Parathyroid adenoma (tissue), 2 donors: ENCODE results near the gene PCDH10.

Source experiments
- H2AFZ ChIP-seq: fragments of 300-600 bp; sonication (generic); one replicate; pipeline ENCODE4 v1.7.0; 2017; ENCODE audit warnings: antibody characterized with exemption, mild to moderate bottlenecking
- H3K27ac ChIP-seq: fragments of 300-600 bp; sonication (generic); one replicate; pipeline ENCODE4 v1.7.0; 2017
- H3K27me3 ChIP-seq: fragments of 300-600 bp; sonication (generic); one replicate; pipeline ENCODE4 v1.7.0; 2017; ENCODE audit warnings: low read length; ENCODE audit not compliant: control insufficient read depth, insufficient read depth
- H3K36me3 ChIP-seq: fragments of 300-600 bp; sonication (generic); one replicate; pipeline ENCODE4 v1.7.0; 2017; ENCODE audit warnings: low read length; ENCODE audit not compliant: control insufficient read depth, insufficient read depth
- H3K4me1 ChIP-seq: fragments of 300-600 bp; sonication (generic); one replicate; pipeline ENCODE4 v1.7.0; 2017; ENCODE audit warnings: control low read depth
- H3K4me2 ChIP-seq: fragments of 300-600 bp; sonication (generic); one replicate; pipeline ENCODE4 v1.7.0; 2017; ENCODE audit warnings: low read length
- H3K4me3 ChIP-seq: fragments of 300-600 bp; sonication (generic); one replicate; pipeline ENCODE4 v1.7.0; 2017; ENCODE audit warnings: low read depth, low read length
- H3K79me2 ChIP-seq: fragments of 300-600 bp; sonication (generic); one replicate; pipeline ENCODE4 v1.7.0; 2017; ENCODE audit warnings: control low read depth
- H3K9ac ChIP-seq: fragments of 300-600 bp; sonication (generic); one replicate; pipeline ENCODE4 v1.7.0; 2017; ENCODE audit warnings: mild to moderate bottlenecking
- H3K9me3 ChIP-seq: fragments of 300-600 bp; sonication (generic); one replicate; pipeline ENCODE4 v1.7.0; 2017; ENCODE audit warnings: low read length; ENCODE audit not compliant: control insufficient read depth
- TF ChIP-seq, protein P1 (sequence below): fragments of 300-600 bp; sonication (generic); IDR thresholded peaks from one replicate; pipeline ENCODE4 v1.7.0; 2017; ENCODE audit warnings: antibody characterized with exemption, mild to moderate bottlenecking
- donor health status: primary hyperparathyroidism.

The PCDH10 gene

DNA sequence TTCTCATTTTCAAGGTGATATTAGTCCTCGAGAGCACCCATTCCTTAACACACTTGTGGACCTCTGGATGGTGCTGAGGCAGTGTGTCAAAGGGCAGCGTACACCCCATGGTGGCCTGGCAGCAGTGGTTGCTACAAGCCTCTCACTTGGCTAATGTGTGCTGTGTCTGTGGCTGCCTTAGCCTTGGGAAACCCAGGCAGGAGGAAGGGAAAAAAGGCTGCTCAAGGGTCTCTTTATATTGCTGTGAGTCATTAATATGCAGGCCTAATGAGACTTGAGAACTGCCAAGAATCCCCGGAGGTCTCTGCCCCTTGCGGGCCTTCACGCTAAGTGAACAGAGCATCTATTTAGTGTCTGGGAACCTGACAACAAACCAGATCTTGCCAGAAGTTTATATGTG, 7.0 kb downstream of the PCDH10 start:
- Histone ChIP-seq H3K79me2 (no peaks in the 10 kb centered on the region), H2AFZ (no peak overlapping the region), H3K9ac (no peak overlapping the region), H3K27me3 (peaks cover 4% of the 10 kb centered on the region), H3K27ac (no peak overlapping the region), H3K4me1 (no peaks in the 10 kb centered on the region), H3K4me2 (no peak overlapping the region), H3K4me3 (no peak overlapping the region), H3K36me3 (no peaks in the 10 kb centered on the region), H3K9me3 (no peaks in the 10 kb centered on the region)
- TF ChIP-seq, protein P1, sequence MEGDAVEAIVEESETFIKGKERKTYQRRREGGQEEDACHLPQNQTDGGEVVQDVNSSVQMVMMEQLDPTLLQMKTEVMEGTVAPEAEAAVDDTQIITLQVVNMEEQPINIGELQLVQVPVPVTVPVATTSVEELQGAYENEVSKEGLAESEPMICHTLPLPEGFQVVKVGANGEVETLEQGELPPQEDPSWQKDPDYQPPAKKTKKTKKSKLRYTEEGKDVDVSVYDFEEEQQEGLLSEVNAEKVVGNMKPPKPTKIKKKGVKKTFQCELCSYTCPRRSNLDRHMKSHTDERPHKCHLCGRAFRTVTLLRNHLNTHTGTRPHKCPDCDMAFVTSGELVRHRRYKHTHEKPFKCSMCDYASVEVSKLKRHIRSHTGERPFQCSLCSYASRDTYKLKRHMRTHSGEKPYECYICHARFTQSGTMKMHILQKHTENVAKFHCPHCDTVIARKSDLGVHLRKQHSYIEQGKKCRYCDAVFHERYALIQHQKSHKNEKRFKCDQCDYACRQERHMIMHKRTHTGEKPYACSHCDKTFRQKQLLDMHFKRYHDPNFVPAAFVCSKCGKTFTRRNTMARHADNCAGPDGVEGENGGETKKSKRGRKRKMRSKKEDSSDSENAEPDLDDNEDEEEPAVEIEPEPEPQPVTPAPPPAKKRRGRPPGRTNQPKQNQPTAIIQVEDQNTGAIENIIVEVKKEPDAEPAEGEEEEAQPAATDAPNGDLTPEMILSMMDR = no peak

DNA sequence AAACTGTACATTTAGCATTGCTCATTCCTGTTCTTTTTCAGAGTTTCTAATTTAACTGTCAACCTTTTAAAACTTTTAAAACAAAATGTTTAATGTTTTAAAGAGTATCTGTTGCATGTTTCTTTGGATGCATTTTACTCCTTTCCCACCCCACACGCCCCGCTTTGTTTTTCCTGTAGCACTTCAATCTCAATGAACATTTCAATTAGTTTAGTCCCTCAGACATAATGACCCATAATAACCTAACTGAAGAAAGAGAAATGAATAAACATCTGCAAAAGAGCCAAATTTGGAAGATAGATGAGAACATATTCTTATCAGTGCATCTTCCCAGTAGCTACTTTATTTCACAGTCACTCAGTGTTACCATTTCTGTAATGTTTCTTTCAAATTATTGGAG, 7.5 kb downstream of the PCDH10 start:
- no peaks in the 10 kb centered on the region for H3K9me3 ChIP-seq

DNA sequence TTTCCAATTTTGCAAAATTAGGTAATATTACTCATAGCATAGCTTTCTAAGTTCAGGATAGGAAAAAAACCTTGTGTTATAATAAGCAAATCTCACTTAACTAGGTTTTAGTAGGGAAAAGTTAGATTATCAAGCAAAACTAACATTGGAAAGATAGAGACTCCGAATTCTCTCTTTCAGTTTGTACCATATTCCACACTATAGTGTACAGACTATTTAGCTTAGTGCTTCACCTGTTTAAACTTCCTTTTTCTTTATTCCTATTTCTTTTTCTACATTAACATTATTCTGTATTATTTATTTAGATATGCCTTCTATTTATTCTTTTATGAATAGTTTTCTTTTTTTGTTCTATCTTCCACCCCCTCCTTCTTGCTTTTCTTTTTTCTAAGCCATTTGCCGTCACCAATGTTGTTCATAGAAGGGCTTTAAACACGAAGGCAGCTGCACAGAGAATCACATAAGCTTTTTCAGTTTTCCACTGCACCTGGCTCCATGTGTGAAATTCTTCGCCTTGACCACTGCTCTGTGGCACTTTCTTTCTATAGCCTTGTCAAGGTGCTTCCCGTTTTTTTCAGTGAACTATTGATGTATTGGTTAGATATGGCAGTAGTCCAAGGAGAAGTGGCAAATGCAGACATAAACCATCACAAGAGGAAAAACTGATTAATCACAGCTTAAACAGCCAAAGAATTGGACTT, 8.5 kb downstream of the PCDH10 start:
- Histone ChIP-seq H2AFZ (no peak overlapping the region), H3K4me1 (no peaks in the 10 kb centered on the region), H3K4me3 (no peak overlapping the region), H3K4me2 (no peak overlapping the region), H3K27me3 (no peaks in the 10 kb centered on the region), H3K79me2 (no peaks in the 10 kb centered on the region), H3K9ac (no peak overlapping the region), H3K9me3 (no peaks in the 10 kb centered on the region), H3K36me3 (no peaks in the 10 kb centered on the region), H3K27ac (no peak overlapping the region)
- TF ChIP-seq, protein P1 = no peak

More for the DNA sequence above, 7.5 kb downstream of the PCDH10 start:
- TF ChIP-seq, protein P1 = no peak
- H3K36me3 ChIP-seq = no peaks in the 10 kb centered on the region
- no peak overlapping the region for H3K27ac ChIP-seq
- H3K79me2 ChIP-seq = no peaks in the 10 kb centered on the region
- no peak overlapping the region for H3K9ac ChIP-seq
- H3K4me3 ChIP-seq = no peak overlapping the region
- no peak overlapping the region for H2AFZ ChIP-seq
- no peaks in the 10 kb centered on the region for H3K4me1 ChIP-seq
- no peaks in the 10 kb centered on the region for H3K27me3 ChIP-seq
- no peak overlapping the region for H3K4me2 ChIP-seq

DNA sequence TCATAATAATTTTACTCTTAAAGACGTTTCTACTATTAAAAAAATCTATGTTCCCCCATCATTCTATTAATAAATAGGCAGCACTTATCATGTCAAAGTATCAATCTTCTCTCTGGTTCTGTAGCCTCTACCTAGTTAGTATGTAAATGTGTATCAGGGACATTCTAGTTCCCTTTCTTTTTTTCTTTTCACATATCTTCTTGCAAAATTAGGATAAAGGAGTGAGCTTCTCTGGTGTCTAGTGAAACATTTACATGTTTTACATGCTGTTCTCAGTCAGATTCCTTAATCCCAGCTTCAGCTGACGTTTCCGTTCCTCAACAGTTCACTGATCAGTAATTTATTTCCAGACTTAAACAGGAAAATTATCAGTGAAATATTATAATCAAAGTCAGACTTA, 11.8 kb downstream of the PCDH10 start:
- no peaks in the 10 kb centered on the region for H3K79me2 ChIP-seq
- no peak overlapping the region for H2AFZ ChIP-seq
- no peaks in the 10 kb centered on the region for H3K27me3 ChIP-seq
- no peak overlapping the region for H3K9ac ChIP-seq
- H3K9me3 ChIP-seq = no peaks in the 10 kb centered on the region
- no peaks in the 10 kb centered on the region for H3K36me3 ChIP-seq
- H3K27ac ChIP-seq = no peak overlapping the region
- no peaks in the 10 kb centered on the region for H3K4me1 ChIP-seq
- TF ChIP-seq, protein P1 = no peak
- no peak overlapping the region for H3K4me2 ChIP-seq
- H3K4me3 ChIP-seq = no peak overlapping the region
